HepG2 (cell line): Measurements from ENCODE around the gene SAE1. TPM values are rescaled to one million over a fixed set of nuclear protein-coding genes. Genes with fewer than 3 reads are reported as not detected.

Source experiments
- ARID2 ChIP-seq: sonication (generic); formaldehyde crosslinking; IDR thresholded peaks from 2 replicates; pipeline ENCODE4 v1.8.1; 2022; ENCODE audit warnings: mild to moderate bottlenecking, missing genetic modification reagents, borderline replicate concordance
- ARNT ChIP-seq: fragments of 450-650 bp; IDR thresholded peaks from 2 replicates; pipeline ENCODE4 v1.6.1; 2017
- CENPT ChIP-seq: sonication (generic); formaldehyde crosslinking; IDR thresholded peaks from 2 replicates; pipeline ENCODE4 v1.8.0; 2022; ENCODE audit warnings: low read depth, mild to moderate bottlenecking, moderate library complexity, missing genetic modification reagents
- HMG20B ChIP-seq: conservative IDR thresholded peaks from 2 replicates; pipeline ENCODE4 v1.6.1; 2016; ENCODE audit warnings: missing genetic modification reagents, missing compliant biosample characterization
- HNRNPK ChIP-seq: fragments of 200-400 bp; formaldehyde crosslinking; IDR thresholded peaks from 2 replicates; pipeline ENCODE4 v1.6.1; 2018; ENCODE audit warnings: low read length, low read depth, moderate library complexity, mild to moderate bottlenecking; ENCODE audit not compliant: poor library complexity, severe bottlenecking
- JDP2 ChIP-seq: sonication (generic); formaldehyde crosslinking; IDR thresholded peaks from 2 replicates; pipeline ENCODE4 v1.8.1; 2022; ENCODE audit warnings: missing genetic modification reagents, borderline replicate concordance
- KAT7 ChIP-seq: IDR thresholded peaks from 2 replicates; pipeline ENCODE4 v1.6.1; 2018; ENCODE audit warnings: borderline replicate concordance, missing compliant biosample characterization
- MATR3 ChIP-seq: sonication (generic); formaldehyde crosslinking; IDR thresholded peaks from 2 replicates; pipeline ENCODE4 v1.4.0; 2020; ENCODE audit warnings: missing genetic modification reagents
- NBN ChIP-seq: fragments of 450-650 bp; conservative IDR thresholded peaks from 2 replicates; pipeline ENCODE4 v1.6.1; 2017
- PCBP1 ChIP-seq: fragments of 200-400 bp; formaldehyde crosslinking; IDR thresholded peaks from 2 replicates; pipeline ENCODE4 v1.6.1; 2017; ENCODE audit warnings: mild to moderate bottlenecking, low read depth, low read length, borderline replicate concordance
- PHB2 ChIP-seq: fragments of 450-650 bp; IDR thresholded peaks from 2 replicates; pipeline ENCODE4 v1.6.1; 2018; ENCODE audit not compliant: partially characterized antibody
- SMAD3 ChIP-seq: sonication (generic); formaldehyde crosslinking; IDR thresholded peaks from 2 replicates; pipeline ENCODE4 v1.4.0; 2020; ENCODE audit warnings: missing genetic modification reagents
- SP4 ChIP-seq: sonication (generic); formaldehyde crosslinking; IDR thresholded peaks from 2 replicates; pipeline ENCODE4 v1.8.1; 2023; ENCODE audit warnings: mild to moderate bottlenecking, missing genetic modification reagents
- TBL1XR1 ChIP-seq: fragments of 150-350 bp; IDR thresholded peaks from 2 replicates; pipeline ENCODE4 v1.6.1; 2014; ENCODE audit warnings: borderline replicate concordance, low read length; ENCODE audit not compliant: partially characterized antibody
- ZMYM3 ChIP-seq: sonication (generic); formaldehyde crosslinking; IDR thresholded peaks from 2 replicates; pipeline ENCODE4 v1.5.1; 2020; ENCODE audit warnings: mild to moderate bottlenecking, missing genetic modification reagents
- ZNF224 ChIP-seq: sonication (generic); formaldehyde crosslinking; IDR thresholded peaks from 2 replicates; pipeline ENCODE4 v1.5.0; 2020; ENCODE audit warnings: mild to moderate bottlenecking, missing genetic modification reagents
- ZNF333 ChIP-seq: sonication (generic); formaldehyde crosslinking; IDR thresholded peaks from 2 replicates; pipeline ENCODE4 v1.4.0; 2020; ENCODE audit warnings: mild to moderate bottlenecking, missing genetic modification reagents, borderline replicate concordance
- polyA plus RNA-seq, 8 experiments: library from polyadenylated mRNA; depleted of rRNA in 3 of 8; stranded (reverse) in 7 of 8; unstranded in 1 of 8; fragments of >200 nt; fragmentation: Illumina TruSeq in 4 of 8; extraction: Trizol in 4 of 8; gene quantifications; 2 replicates each; pipeline versions ENCODE4 v1.2.1 to v1.2.3, GENCODE V29; 2011 to 2016; ENCODE audit warnings: low read depth in 4 of 8, missing spikeins in 1 of 8, mixed read lengths in 1 of 8; ENCODE audit not compliant: insufficient read depth in 1 of 8
- total RNA-seq, 5 experiments: library from RNA; depleted of rRNA; stranded (reverse); fragments of >200 nt; fragmentation: Illumina TruSeq; extraction: Trizol; gene quantifications; 2 replicates each; pipeline ENCODE4 v1.2.3, GENCODE V29; 2016; ENCODE audit warnings: low read depth in 1 of 5
- TF ChIP-seq, protein P1 (sequence below): sonication (generic); formaldehyde crosslinking; IDR thresholded peaks from 2 replicates; pipeline ENCODE4 v1.4.0; 2020; ENCODE audit warnings: missing genetic modification reagents
- TF ChIP-seq, protein P2 (sequence below): sonication (generic); formaldehyde crosslinking; IDR thresholded peaks from 2 replicates; pipeline ENCODE4 v1.4.0; 2020; ENCODE audit warnings: missing genetic modification reagents
- TF ChIP-seq, protein P3 (sequence below), 2 experiments: fragments of 450-650 bp in 1 of 2; sonication (generic) in 1 of 2; formaldehyde crosslinking; IDR thresholded peaks; 2 replicates each; pipeline versions ENCODE4 v1.5.0 to v1.8.0; 2020 to 2022; ENCODE audit warnings: mild to moderate bottlenecking in 1 of 2, missing genetic modification reagents in 1 of 2
- TF ChIP-seq, protein P4 (sequence below): IDR thresholded peaks from 2 replicates; pipeline ENCODE4 v1.6.1; 2016; ENCODE audit warnings: mild to moderate bottlenecking, missing biosample characterization, missing genetic modification reagents
- TF ChIP-seq, protein P5 (sequence below), 2 experiments: sonication (generic) in 1 of 2; formaldehyde crosslinking in 1 of 2; IDR thresholded peaks; 2 replicates each; pipeline versions ENCODE4 v1.4.0 to v1.6.1; 2016 to 2020; ENCODE audit warnings: borderline replicate concordance in 1 of 2, low read depth in 1 of 2, mild to moderate bottlenecking in 1 of 2, missing genetic modification reagents in 1 of 2

Gene SAE1
- total and polyA plus RNA-seq, 2 of the 13 experiments (the other 11 are each of a cell fraction or from before 2014, with no cell fraction given): 87.6 to 197 TPM

DNA sequence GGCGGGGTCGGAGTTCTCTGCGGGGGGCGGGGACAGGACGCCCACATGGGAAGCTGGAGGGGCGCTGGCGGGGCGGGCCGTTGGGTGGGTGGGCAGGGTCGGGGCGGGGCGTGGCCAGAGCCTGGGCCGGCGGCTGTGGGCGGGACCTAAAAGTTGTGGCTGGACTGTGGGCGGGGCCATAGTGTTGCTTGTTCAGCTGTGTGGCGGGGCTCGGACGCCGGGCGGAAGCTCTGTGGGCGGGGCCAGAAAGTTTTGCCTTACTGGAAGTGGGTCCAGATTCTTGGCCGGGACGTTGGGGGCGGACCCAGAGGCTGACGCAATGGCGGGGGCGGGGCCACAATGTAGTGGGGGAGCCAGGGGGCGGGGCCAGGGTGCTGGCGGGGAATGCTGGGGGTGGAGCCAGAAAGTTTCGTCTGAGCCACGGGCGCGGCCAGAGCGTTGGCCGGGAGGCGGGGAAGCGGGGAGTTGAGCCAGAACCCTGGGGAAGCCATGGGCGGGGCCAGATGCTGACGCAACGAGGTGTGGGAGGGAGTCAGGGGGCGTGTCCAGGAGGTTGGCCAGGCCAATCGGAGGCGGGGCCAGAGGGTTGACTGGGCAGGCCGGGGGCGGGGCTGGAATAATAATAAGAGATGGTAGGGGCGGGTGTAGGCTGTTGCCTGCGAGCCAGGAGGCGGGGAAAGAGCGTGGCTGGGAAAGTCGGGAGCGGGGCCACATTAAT lies 126.2 kb downstream of the SAE1 start (continued):
- TF ChIP-seq, protein P1, sequence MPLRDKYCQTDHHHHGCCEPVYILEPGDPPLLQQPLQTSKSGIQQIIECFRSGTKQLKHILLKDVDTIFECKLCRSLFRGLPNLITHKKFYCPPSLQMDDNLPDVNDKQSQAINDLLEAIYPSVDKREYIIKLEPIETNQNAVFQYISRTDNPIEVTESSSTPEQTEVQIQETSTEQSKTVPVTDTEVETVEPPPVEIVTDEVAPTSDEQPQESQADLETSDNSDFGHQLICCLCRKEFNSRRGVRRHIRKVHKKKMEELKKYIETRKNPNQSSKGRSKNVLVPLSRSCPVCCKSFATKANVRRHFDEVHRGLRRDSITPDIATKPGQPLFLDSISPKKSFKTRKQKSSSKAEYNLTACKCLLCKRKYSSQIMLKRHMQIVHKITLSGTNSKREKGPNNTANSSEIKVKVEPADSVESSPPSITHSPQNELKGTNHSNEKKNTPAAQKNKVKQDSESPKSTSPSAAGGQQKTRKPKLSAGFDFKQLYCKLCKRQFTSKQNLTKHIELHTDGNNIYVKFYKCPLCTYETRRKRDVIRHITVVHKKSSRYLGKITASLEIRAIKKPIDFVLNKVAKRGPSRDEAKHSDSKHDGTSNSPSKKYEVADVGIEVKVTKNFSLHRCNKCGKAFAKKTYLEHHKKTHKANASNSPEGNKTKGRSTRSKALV (CRISPR knock-in tag): no peak
- TF ChIP-seq PHB2 (no peak), KAT7 (CRISPR knock-in tag) (no peak), SMAD3 (CRISPR knock-in tag) (no peak), NBN (no peak), ARID2 (CRISPR knock-in tag) (no peak), SP4 (peak; percentile 89), TBL1XR1 (no peak), HNRNPK (peak; percentile 83), PCBP1 (0 out of 2 replicates have a peak, but pooled peaks have one; percentile 4), HMG20B (CRISPR knock-in tag) (no peak), CENPT (CRISPR knock-in tag) (no peak), JDP2 (CRISPR knock-in tag) (no peak), ZNF224 (CRISPR knock-in tag) (no peak), ARNT (no peak), ZMYM3 (CRISPR knock-in tag) (no peak), ZNF333 (CRISPR knock-in tag) (no peak), MATR3 (CRISPR knock-in tag) (no peak)
- TF ChIP-seq, protein P2, sequence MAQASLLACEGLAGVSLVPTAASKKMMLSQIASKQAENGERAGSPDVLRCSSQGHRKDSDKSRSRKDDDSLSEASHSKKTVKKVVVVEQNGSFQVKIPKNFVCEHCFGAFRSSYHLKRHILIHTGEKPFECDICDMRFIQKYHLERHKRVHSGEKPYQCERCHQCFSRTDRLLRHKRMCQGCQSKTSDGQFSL (CRISPR knock-in tag): 0 out of 2 replicates have a peak, but pooled peaks have one; percentile 44
- TF ChIP-seq, protein P3, sequence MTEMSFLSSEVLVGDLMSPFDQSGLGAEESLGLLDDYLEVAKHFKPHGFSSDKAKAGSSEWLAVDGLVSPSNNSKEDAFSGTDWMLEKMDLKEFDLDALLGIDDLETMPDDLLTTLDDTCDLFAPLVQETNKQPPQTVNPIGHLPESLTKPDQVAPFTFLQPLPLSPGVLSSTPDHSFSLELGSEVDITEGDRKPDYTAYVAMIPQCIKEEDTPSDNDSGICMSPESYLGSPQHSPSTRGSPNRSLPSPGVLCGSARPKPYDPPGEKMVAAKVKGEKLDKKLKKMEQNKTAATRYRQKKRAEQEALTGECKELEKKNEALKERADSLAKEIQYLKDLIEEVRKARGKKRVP (CRISPR knock-in tag; IDR thresholded peaks at IDR 0.05): peak in 1 of 2 experiments; percentile 90; a peak in 2 of 4 replicates
- TF ChIP-seq, protein P4, sequence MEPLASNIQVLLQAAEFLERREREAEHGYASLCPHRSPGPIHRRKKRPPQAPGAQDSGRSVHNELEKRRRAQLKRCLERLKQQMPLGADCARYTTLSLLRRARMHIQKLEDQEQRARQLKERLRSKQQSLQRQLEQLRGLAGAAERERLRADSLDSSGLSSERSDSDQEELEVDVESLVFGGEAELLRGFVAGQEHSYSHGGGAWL: 0 out of 2 replicates have a peak, but pooled peaks have one; percentile 6
- TF ChIP-seq, protein P5, sequence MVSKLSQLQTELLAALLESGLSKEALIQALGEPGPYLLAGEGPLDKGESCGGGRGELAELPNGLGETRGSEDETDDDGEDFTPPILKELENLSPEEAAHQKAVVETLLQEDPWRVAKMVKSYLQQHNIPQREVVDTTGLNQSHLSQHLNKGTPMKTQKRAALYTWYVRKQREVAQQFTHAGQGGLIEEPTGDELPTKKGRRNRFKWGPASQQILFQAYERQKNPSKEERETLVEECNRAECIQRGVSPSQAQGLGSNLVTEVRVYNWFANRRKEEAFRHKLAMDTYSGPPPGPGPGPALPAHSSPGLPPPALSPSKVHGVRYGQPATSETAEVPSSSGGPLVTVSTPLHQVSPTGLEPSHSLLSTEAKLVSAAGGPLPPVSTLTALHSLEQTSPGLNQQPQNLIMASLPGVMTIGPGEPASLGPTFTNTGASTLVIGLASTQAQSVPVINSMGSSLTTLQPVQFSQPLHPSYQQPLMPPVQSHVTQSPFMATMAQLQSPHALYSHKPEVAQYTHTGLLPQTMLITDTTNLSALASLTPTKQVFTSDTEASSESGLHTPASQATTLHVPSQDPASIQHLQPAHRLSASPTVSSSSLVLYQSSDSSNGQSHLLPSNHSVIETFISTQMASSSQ (IDR thresholded peaks at IDR 0.05; ENCODE audit: low read depth): no peak
- TF ChIP-seq, protein P5 (CRISPR knock-in tag; IDR thresholded peaks at IDR 0.05; ENCODE audit: borderline replicate concordance): no peak
